ENCODE measurements around the gene PCDH17. TPM values are rescaled to one million over a fixed set of nuclear protein-coding genes. Genes with fewer than 3 reads are reported as not detected.

The PCDH17 gene
- total and polyA plus RNA-seq, 2 experiments from 2014 or later, result not detected

- H3K27me3 ChIP-seq (replicated peaks; ENCODE audit: insufficient read depth), result no peaks in the 10 kb centered on the region
- WGBS, 2 experiments (ENCODE audit: low coverage in 1 of 2, low lambda C conversion rate in 2 of 2, missing lambda C conversion rate in 2 of 2), result 33 to 34% methylated on average over 3 of the region's 3 CpGs
- H3K4me2 ChIP-seq (ENCODE audit: unreplicated experiment), result no peak overlapping the region
- DNase-seq, result no peak
- H3K9ac ChIP-seq, result no peak overlapping the region
- H2AFZ ChIP-seq, result no peak overlapping the region
- H3F3A ChIP-seq (ENCODE audit: insufficient read depth), result no peaks in the 10 kb centered on the region
- H3K36me3 ChIP-seq (ENCODE audit: low read depth), result no peaks in the 10 kb centered on the region
- TF ChIP-seq EZH2phosphoT487 (IDR thresholded peaks at IDR 0.05; ENCODE audit: insufficient read depth, low read depth) (no peak), EZH2 (IDR thresholded peaks at IDR 0.05; ENCODE audit: insufficient read depth, poor library complexity, severe bottlenecking) (no peak)
- H3K9me2 ChIP-seq (ENCODE audit: insufficient read depth), result no peaks in the 10 kb centered on the region
- H3K4me1 ChIP-seq (ENCODE audit: insufficient read depth), result no peaks in the 10 kb centered on the region
- no peak overlapping the region for H3K4me3 ChIP-seq
- no peaks in the 10 kb centered on the region for H4K20me1 ChIP-seq (ENCODE audit: insufficient read depth)
- H3K79me2 ChIP-seq (ENCODE audit: insufficient read depth), result no peaks in the 10 kb centered on the region
- no peak overlapping the region for H3K27ac ChIP-seq
- no peaks in the 10 kb centered on the region for H3K9me3 ChIP-seq (ENCODE audit: low read depth)
- in situ Hi-C loops (cut with MboI), result no loop called here
Measured at GRCh38 chr13:57644106-57644505, 12.6 kb downstream of the PCDH17 start.

GRCh38 chr13:57653229-57653989 is 21.9 kb downstream of the PCDH17 start:
- H3K9me2 ChIP-seq (ENCODE audit: insufficient read depth), result no peaks in the 10 kb centered on the region
- no peak overlapping the region for H3K9ac ChIP-seq
- DNase-seq, result no peak
- no peak overlapping the region for H2AFZ ChIP-seq
- no peaks in the 10 kb centered on the region for H3K27me3 ChIP-seq (replicated peaks; ENCODE audit: insufficient read depth)
- no peaks in the 10 kb centered on the region for H4K20me1 ChIP-seq (ENCODE audit: insufficient read depth)
- H3K4me1 ChIP-seq (ENCODE audit: insufficient read depth), result no peaks in the 10 kb centered on the region
- H3K4me3 ChIP-seq, result no peak overlapping the region
- no peak overlapping the region for H3K4me2 ChIP-seq (ENCODE audit: unreplicated experiment)
- H3F3A ChIP-seq (ENCODE audit: insufficient read depth), result no peaks in the 10 kb centered on the region
- H3K9me3 ChIP-seq (ENCODE audit: low read depth), result no peaks in the 10 kb centered on the region
- no peak overlapping the region for H3K27ac ChIP-seq
- TF ChIP-seq EZH2phosphoT487 (IDR thresholded peaks at IDR 0.05; ENCODE audit: insufficient read depth, low read depth), result no peak
- no peak for TF ChIP-seq EZH2 (IDR thresholded peaks at IDR 0.05; ENCODE audit: insufficient read depth, poor library complexity, severe bottlenecking)
- in situ Hi-C loops (cut with MboI), result no loop called here
- no peaks in the 10 kb centered on the region for H3K36me3 ChIP-seq (ENCODE audit: low read depth)
- no peaks in the 10 kb centered on the region for H3K79me2 ChIP-seq (ENCODE audit: insufficient read depth)
- 20 to 25% methylated on average over 6 of the region's 6 CpGs for WGBS, 2 experiments (ENCODE audit: low coverage in 1 of 2, low lambda C conversion rate in 2 of 2, missing lambda C conversion rate in 2 of 2)

GRCh38 chr13:57665481-57665880 is 33.9 kb downstream of the PCDH17 start:
- TF ChIP-seq EZH2 (IDR thresholded peaks at IDR 0.05; ENCODE audit: insufficient read depth, poor library complexity, severe bottlenecking) (no peak), EZH2phosphoT487 (IDR thresholded peaks at IDR 0.05; ENCODE audit: insufficient read depth, low read depth) (no peak)
- Histone ChIP-seq H3K27ac (no peak overlapping the region), H3K79me2 (ENCODE audit: insufficient read depth) (no peaks in the 10 kb centered on the region), H3K36me3 (ENCODE audit: low read depth) (no peaks in the 10 kb centered on the region), H3K4me1 (ENCODE audit: insufficient read depth) (no peaks in the 10 kb centered on the region), H3F3A (ENCODE audit: insufficient read depth) (no peaks in the 10 kb centered on the region), H3K9ac (no peak overlapping the region), H3K27me3 (replicated peaks; ENCODE audit: insufficient read depth) (no peaks in the 10 kb centered on the region), H3K9me2 (ENCODE audit: insufficient read depth) (0 out of 2 replicates have a peak, but pooled peaks cover 4% of the 10 kb centered on the region), H3K4me3 (no peak overlapping the region), H2AFZ (no peak overlapping the region), H4K20me1 (ENCODE audit: insufficient read depth) (no peaks in the 10 kb centered on the region), H3K4me2 (ENCODE audit: unreplicated experiment) (no peak overlapping the region), H3K9me3 (ENCODE audit: low read depth) (no peaks in the 10 kb centered on the region)
- DNase-seq, result no peak
- 10 to 11% methylated on average over 4 of the region's 4 CpGs for WGBS, 2 experiments (ENCODE audit: low coverage in 1 of 2, low lambda C conversion rate in 2 of 2, missing lambda C conversion rate in 2 of 2)
- in situ Hi-C loops (cut with MboI), result no loop called here

GRCh38 chr13:57666131-57666953 is 34.8 kb downstream of the PCDH17 start:
- H3K9ac ChIP-seq, result no peak overlapping the region
- no peak overlapping the region for H3K27ac ChIP-seq
- in situ Hi-C loops (cut with MboI), result no loop called here

More at GRCh38 chr13:57666131-57666953, 34.8 kb downstream of the PCDH17 start:
- WGBS, 2 experiments (ENCODE audit: low coverage in 1 of 2, low lambda C conversion rate in 2 of 2, missing lambda C conversion rate in 2 of 2), result 14 to 17% methylated on average over 6 of the region's 6 CpGs
- no peaks in the 10 kb centered on the region for H3K79me2 ChIP-seq (ENCODE audit: insufficient read depth)
- no peak overlapping the region for H3K4me3 ChIP-seq
- H3K27me3 ChIP-seq (replicated peaks; ENCODE audit: insufficient read depth), result no peaks in the 10 kb centered on the region
- H4K20me1 ChIP-seq (ENCODE audit: insufficient read depth), result no peaks in the 10 kb centered on the region
- no peak overlapping the region for H2AFZ ChIP-seq
- no peaks in the 10 kb centered on the region for H3K36me3 ChIP-seq (ENCODE audit: low read depth)
- TF ChIP-seq EZH2phosphoT487 (IDR thresholded peaks at IDR 0.05; ENCODE audit: insufficient read depth, low read depth), result no peak
- no peak for TF ChIP-seq EZH2 (IDR thresholded peaks at IDR 0.05; ENCODE audit: insufficient read depth, poor library complexity, severe bottlenecking)
- no peaks in the 10 kb centered on the region for H3K4me1 ChIP-seq (ENCODE audit: insufficient read depth)
- H3K9me3 ChIP-seq (ENCODE audit: low read depth), result no peaks in the 10 kb centered on the region
- H3K9me2 ChIP-seq (ENCODE audit: insufficient read depth), result 0 out of 2 replicates have a peak, but pooled peaks cover 2% of the 10 kb centered on the region
- no peak overlapping the region for H3K4me2 ChIP-seq (ENCODE audit: unreplicated experiment)
- no peak for DNase-seq
- no peaks in the 10 kb centered on the region for H3F3A ChIP-seq (ENCODE audit: insufficient read depth)

Data from GM23248 (cell line).